GM18507 (cell line): ENCODE results near the gene MAP3K7CL.
"Not testable (repeated sequence)": the region's sequence is repeated elsewhere in the genome, so short reads cannot be mapped to it uniquely, and the experiment has no call there.

Source experiments
- DNase-seq: peaks from one replicate; pipeline ENCODE4 v3.0.0; 2011; ENCODE audit warnings: low read depth; ENCODE audit not compliant: insufficient read length; ENCODE audit errors: extremely low spot score
- FAIRE-seq: peaks from 2 replicates; lab custom pipeline; 2011; peaks lifted over from hg19 to GRCh38; lab: Jason Lieb, UNC

Gene MAP3K7CL

DNA sequence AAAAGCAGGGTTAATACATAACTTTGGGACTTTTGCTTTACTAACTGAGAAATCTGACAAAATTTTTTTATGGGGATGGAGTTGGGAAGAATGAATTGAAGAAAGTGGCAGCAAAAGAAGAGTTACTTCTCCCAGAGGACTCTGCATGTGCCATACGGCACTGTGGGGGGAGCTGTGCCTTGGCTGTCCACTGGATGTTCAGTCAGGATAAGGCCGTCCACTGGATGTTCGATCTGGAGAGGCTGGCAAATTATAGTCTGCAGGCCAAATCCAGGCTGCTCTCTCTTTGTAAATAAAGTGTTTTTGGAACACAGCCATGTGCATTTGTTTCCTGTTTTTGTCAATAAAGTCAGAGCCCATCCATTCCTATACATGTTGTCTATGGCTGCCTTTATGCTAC lies 4.5 kb upstream of the MAP3K7CL start:
- FAIRE-seq (no peak), DNase-seq (no peak)

DNA sequence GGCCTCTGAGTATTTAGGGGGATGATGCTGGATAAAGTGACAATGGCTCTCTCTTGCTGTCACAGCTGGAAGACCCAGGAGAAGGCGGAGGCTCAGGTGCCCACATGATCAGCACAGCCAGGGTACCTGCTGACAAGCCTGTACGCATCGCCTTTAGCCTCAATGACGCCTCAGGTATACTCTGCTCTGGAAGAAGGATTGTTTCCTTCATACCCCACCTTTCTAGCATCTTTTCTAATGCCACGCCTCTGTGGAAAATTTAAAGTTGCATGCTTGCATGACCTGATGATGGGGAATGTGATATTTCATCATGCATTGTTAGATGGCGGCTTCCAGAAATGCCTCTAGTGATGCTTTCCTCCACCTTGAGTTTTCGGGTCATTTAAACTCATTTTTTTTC lies 2.8 kb downstream of the MAP3K7CL start:
- FAIRE-seq, result no peak
- DNase-seq, result no peak

DNA sequence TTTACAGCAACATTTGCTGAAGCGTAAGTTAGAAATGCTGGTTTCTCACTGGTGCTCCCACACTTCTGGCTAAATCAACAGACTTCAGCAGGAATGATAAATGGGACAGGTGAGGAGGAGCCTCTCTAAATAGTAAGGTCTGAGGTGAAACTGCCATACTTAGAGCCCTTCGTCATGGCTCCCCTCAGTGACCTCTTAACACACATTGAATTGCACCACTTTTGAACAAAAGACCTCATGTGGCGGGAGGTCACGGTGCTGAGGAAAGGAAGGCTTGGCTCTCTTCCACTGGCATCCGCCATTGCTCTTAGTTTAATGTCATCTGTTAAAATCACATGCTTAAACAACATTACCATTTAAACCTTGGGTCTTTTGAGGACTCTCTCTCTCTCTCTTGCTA lies 3.4 kb downstream of the MAP3K7CL start:
- FAIRE-seq, result no peak

GRCh38 chr21:29135481-29135880 lies 5.0 kb downstream of the MAP3K7CL start:
- DNase-seq, result no peak
- FAIRE-seq, result no peak

More for the DNA sequence above, 3.4 kb downstream of the MAP3K7CL start:
- DNase-seq, result no peak

- no peak for DNase-seq
- no peak for FAIRE-seq
Measured at GRCh38 chr21:29136033-29136432, 5.6 kb downstream of the MAP3K7CL start.

GRCh38 chr21:29144736-29145353 lies 14.4 kb downstream of the MAP3K7CL start:
- no peak for DNase-seq
- no peak for FAIRE-seq

GRCh38 chr21:29145354-29145782 lies 14.9 kb downstream of the MAP3K7CL start:
- DNase-seq, result no peak
- FAIRE-seq, result no peak

DNA sequence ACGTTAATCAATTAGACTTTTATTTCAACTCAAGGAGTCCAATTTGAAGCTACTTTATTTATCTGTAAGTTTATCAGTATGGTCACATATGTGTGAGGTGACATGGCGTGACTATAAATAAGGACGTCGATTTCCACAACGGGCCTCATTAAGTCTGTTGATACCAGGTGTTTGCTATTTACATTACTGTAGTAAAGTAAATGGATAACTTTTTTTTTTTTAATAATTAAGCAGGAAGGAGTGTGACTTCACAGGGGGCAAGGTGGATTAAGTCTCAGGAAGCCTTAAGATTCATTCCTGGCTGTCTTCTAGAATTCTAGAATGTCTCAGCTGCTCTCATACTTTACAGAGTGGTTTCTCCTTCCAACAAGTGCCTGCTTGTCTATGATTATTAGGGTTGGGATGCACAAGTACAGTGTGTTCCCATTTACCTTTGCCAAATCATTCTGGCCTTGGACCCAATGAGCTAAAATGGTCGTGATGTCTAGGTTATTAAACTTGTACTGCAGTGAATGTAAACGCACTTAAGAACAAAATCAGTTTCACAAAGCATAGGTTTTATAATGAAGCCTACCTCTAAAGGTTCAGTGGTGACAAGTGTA lies 15.5 kb downstream of the MAP3K7CL start:
- no peak for FAIRE-seq
- no peak for DNase-seq

- FAIRE-seq (no peak), DNase-seq (no peak)
Measured at GRCh38 chr21:29146726-29147125, 16.3 kb downstream of the MAP3K7CL start.

DNA sequence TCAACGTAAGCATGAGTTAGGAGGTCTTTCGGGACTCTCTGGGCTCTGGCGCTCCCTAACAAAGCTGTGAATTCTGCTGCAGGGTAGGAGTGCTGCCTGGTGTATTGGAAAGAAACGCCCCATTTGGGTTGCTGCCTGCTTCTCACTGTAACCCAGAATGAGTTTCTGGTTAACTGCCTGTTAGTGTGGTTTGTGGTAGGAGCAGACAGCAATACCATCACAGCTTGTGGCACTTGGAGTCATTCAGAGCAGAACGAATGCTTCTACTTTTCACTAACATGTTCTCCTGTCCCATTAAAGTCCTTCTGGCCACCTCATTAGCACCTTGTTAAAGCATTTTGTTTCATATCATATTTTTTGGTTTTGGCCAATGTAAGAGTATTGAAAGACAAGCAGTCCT lies 18.1 kb downstream of the MAP3K7CL start:
- DNase-seq (no peak), FAIRE-seq (no peak)

DNA sequence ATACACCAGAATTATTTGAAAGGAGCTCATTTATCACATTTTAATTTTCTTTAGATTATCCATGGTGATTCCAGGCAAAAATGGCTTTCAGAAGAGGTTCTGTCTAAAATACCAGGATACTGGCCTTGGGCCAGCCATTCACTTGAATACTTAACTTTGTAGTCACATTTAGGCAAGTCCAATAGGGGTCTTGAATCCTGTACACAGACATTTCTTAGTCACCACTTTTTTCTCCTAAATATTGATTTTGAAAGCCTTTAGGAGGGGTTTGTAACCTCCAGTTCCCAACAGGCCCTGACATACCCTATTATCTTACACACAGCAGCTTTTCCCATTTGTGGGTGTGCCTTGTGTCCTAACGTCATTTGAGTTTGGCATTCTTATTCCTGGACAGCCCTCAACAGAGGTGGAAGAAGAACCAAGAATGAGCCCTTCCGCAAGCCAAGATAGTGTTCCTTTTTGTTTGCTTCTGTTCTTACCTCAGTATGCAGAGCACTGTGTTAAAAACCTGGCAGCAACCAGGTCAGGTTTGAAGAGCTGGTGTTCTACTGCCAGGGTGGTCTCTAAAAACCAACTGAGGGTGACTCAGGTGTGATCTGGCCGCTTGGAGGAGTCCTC lies 19.5 kb downstream of the MAP3K7CL start:
- FAIRE-seq (no peak), DNase-seq (no peak)

- no peak for DNase-seq
- FAIRE-seq, result no peak
Measured at GRCh38 chr21:29151931-29152330, 21.5 kb downstream of the MAP3K7CL start.

GRCh38 chr21:29152916-29153315 lies 22.5 kb downstream of the MAP3K7CL start:
- FAIRE-seq (no peak), DNase-seq (no peak)

DNA sequence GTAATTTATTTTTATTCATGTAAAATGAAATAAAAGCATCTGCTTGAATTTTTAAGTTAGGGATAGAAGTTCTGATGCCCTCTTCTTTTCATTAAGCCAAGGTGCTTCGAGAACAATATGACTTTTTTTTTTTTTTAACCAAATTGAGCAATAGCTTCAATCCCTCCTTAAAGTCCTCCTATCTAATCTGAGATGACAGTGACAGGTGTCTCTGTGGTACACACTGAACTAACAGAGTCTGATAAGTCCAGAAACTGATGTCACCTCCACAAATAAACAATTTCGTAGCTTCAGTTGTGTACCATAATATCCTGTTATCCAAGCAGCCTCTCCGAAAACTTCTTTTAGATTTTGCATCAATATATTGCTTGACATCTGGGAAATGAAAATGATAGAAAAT lies 23.8 kb downstream of the MAP3K7CL start:
- FAIRE-seq, result no peak
- no peak for DNase-seq

DNA sequence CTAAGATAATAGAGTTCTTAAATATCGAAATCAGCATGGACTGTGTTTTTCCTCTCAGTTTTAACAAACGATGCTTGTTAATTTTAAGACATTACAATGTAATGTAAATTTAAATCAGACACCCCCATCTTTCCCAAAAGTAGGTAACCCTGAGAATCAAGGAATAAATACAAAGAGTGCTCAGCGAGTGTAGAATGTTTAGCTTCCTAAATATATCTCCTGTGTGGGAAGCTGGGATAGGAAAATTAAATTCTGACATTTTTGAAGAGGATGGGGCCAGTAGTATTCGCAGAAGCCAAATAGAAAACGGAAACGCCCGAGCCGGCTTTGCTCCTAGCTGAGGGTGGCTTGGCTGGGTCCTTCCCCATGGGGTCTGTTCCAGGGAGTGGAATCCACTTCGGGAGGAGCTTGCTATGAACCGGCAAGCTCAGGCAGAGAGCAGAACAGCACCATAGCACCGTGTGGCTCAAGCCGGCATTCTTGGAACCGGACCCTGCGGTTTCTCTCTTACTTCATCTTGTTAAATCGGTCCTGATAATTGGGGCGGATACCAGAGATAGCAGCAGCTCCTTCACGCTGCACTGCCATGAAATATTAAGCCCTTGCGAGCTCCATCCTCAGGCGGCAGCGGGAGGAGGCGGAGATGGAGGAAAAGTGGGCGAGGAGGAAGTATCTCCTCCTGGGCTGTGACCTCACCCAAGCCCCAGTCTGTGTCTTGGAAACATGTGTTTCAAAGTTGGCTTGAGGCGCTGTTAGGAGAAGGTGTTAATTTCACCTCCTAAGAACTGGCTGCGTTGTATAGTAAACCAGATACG lies 24.9 kb downstream of the MAP3K7CL start:
- DNase-seq (no peak), FAIRE-seq (no peak)

DNA sequence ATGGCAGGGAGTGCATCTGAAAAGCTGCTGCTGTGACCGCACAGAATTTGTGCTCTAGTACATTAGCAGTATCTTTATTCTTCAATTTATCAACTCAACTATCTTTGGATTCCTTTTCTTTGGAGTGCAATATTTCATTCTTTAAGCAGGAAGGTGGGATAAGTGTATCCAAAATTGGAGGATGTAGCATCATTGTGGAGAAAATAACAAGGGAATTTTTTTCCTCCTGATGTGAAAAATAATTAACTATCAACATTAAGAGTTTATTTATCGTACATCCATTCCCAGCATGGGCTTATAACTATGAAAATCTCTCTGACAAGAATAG lies 25.5 kb downstream of the MAP3K7CL start:
- DNase-seq, result no peak
- FAIRE-seq, result no peak

DNA sequence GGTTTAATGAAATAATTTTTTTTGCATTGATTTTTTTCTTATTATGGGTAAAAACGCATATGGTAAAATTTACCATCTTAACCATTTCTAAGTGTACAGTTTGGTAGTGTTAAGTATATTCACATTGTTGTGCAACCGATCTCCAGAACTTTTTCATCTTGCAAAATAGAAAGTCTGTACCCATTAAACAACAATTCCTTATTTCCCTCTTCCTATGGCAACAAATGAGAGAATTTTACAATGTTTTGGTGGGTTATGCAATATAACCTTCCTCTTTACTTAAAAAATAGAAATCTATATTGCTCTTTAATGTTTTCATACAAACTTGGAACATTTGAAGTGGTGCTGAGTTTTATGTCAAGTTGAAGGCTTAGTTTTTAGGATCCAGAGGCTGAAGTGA lies 26.6 kb downstream of the MAP3K7CL start:
- DNase-seq (no peak), FAIRE-seq (no peak)

DNA sequence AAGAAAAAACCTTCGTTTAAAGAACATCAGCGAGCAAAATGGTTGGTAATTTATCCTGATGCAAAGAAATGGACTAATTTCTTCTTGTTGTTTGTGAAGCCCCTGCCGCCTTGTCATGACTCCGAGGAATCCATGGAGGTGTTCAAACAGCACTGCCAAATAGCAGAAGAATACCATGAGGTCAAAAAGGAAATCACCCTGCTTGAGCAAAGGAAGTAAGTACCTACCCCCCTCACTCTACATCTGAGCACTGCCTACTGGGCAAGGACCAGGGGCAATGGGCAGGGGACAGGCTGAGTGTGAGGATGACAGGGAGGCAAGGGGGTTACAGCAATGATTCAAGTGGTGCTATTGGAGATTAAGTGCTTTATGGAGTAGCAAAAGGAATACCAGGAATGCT lies 29.4 kb downstream of the MAP3K7CL start:
- FAIRE-seq (no peak), DNase-seq (no peak)

DNA sequence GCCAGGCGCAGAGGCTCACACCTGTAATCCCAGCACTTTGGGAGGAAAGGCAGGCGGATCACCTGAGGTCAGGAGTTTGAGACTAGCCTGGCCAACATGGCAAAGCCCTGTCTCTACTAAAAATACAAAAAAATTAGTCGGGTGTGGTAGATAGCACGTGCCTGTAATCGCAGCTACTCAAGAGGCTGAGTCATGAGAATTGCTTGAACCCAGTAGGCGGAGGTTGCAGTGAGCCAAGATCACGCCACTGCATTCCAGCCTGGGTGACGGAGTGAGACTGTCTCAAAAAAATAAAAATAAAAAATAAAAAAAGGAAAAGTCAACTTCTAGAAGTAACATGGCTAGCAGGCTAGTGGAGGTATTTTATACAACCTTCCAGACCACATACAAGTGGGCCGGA lies 32.4 kb downstream of the MAP3K7CL start:
- not testable (repeated sequence) for FAIRE-seq

DNA sequence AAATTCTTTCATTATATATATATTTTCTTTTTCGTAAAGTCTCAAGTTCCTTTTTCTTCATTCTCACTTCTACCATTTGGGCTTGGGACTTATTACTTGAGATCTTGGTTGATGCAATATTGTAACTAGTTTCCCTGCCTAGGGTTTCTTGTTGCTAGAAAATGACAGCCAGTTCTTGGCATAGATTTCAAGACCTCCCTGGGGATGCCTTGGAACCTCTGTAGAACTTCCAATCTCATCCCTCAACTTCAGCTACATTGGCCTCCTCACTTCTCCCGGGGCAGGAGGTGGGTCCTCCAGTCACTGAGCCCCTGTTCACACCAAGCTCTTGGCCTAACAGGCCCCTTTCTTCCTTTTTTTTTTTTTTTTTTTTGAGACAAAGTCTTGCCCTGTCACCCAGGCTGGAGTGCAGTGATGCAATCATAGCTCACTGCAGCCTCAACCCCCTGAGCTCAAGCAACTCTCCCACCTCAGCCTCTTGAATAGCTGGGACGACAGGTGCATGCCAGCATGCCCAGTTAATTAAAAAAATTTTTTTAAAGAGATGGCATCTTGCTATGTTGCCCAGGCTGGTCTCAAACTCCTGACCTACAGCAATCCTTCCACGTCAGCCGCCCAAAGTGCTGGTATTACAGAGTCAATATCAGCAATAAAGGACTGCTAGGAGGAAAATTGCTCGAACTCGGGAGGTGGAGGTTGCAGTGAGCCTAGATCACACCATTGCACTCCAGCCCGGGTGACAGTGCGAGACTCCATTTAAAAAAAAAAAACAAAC lies 33.1 kb downstream of the MAP3K7CL start:
- FAIRE-seq, result no peak
- DNase-seq, result no peak

More for the DNA sequence above, 32.4 kb downstream of the MAP3K7CL start:
- DNase-seq, result not testable (repeated sequence)
